ENCODE measurements around the gene NDUFAF5.

The NDUFAF5 gene

DNA sequence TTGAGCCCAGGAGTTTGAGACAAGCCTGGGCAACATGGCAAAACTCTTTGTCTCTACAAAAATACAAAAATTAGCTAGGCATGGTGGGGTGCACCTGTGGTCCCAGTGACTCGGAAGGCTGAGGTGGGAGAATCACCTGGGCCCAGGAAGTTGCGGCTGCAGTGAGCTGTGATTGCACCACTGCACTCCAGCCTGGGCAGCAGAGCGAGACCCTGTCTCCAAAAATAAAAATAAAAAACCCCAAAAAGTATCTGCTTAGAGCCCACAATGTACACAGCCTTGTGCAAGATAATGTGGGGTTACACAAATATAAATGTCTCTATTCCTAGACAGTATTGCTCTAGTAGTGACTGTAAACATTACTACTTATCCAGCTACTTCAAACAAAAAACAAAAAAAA lies 6.0 kb upstream of the NDUFAF5 start:
- DNase-seq: no peak

DNA sequence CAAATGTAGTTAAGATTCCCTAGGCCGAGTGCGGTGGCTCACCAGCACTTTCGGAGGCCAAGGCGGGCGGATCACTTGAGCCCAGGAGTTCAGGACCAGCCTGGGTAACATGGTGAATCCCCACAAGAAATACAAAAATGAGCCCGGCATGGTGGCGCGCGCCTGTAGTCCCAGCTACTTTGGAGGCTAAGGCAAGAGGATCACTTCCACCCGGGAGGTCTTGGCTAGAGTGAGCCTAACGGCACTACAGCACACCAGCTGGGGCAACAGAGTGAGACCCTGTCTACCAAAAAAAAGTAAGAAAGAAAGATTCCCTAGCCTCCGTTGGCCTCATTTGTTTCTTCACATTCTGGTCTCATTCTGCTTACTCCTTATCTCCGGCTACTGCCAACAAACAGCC lies 1.3 kb upstream of the NDUFAF5 start:
- DNase-seq: no peak

- no peak for DNase-seq
Measured at GRCh38 chr20:13784271-13784892, 446 bp upstream of the NDUFAF5 start.

GRCh38 chr20:13786143-13786828 lies 1.5 kb downstream of the NDUFAF5 start:
- DNase-seq: no peak

DNA sequence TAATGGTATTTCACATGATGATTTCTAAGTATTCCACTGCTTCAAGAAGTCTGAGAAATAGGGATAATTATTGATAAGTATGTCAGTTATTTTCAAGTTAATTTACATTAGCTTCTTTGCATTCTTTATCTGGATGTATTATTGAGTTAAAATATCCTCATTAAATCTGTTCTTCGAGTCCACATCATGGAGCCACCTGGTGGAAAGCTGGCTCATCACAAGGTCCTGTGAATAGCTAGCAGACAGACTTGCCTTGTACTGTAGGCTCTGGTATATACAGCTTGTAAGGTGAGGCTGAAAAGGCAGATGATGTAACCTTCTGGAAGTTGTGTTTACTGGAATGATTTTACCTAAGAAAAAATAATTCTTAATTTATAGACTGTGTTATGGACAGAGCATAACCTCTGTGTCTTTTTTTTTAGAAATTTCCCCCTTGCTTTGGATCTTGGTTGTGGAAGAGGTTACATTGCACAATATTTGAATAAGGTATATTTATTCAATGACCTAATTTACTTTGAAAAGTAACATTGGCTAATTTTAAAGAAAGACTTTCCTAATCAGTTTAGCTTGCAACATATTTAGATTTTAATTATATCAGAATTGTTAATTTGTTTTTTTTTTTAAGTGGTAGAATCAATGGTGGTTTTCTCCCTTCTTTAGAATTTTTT lies 3.5 kb downstream of the NDUFAF5 start:
- no peak for DNase-seq

DNA sequence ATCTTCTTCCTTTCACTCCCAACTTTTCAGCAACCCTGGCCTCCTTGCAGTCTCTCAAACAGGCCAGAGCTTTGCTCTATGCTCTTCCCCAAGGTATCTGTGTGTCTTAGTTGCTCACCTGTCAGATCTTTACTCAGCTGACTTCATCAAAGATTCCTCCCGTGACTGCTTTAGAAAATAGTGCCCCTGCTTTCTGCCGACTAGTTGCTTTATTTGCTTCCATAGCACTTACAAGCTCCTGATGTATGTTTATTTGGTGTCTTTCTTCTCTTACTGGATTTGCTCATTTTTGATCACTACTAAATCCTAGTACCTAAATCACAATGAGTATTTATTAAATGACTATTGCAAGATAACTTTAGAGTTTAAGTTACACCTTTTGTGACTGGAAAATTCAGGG lies 5.9 kb downstream of the NDUFAF5 start:
- no peak for DNase-seq

DNA sequence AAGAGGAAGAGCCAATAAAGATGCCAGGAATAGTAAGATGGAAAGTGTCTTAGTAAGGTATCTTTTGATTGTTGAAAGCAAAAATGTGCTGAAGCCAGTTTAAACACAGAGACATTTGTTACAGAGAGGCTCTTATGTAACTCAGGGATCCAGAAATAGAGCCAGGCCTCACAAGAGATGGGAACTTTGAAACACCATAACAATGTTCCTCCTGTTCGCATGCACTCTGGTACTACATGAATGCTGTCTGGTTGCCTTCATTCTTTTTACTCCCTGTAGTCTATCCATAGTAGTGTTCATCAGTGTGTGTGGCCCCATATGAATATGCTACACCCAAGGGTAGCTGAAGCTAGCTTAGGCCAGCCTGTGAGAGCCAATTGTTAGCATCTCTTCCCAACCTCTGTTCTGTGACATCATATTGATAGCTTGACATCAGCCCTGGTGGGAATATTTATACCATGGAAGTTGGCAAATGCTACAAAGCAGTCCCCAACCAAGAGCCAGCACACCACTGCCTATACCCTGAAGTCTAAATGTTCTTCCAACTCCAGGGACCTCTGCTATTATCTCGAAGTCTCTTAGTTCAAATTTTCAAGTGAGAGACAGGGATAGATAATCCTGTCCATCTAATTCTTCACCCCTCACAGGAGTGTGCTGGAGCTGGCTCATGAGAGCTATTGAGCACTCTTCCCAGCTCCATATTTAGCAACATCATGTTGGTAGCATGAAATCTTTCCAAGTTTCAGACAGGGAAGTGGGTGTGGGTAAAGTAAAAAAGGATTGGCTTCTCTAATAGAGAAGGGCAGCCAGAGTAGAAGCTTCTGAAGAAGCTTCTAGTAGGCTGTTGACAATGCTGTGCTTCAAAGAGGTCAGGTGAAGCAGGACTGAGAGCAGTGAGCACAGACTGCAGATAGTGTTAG lies 7.0 kb downstream of the NDUFAF5 start:
- DNase-seq: no peak

DNA sequence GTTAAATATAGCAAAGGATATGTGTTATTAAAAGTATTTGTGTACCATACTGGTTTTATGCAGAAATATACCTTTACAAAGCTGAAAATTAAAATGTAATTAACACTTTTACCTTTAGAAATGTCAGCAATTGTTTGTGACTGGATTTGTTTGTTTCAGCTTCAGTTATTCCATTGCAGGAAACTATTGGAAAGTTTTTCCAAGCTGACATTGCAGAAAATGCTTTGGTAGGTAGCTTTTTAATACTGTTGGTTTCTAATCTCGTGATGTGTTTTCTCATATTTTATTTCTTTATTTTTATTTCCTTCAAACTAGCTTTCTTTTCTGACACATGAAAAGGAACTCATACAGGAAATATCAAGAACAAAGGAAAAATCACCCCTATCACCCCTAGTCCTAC lies 8.2 kb downstream of the NDUFAF5 start:
- no peak for DNase-seq

DNA sequence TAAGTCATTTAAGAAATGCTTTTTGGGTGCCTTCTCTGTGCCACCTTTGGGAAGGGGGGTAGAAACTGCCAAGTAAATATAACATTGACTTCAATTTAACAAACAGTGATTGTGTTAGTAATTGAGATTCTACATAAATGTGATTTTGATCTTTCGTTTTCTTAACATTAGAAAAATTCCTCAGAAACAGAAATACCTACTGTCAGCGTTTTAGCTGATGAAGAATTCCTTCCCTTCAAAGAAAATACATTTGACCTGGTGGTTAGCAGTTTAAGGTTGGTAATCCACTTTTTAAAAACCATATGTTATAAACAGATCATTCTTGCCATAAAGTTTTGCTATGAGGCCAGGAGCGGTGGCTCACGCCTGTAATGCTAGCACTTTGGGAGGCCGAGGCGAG lies 9.8 kb downstream of the NDUFAF5 start:
- DNase-seq: no peak

- DNase-seq: no peak
Measured at GRCh38 chr20:13799040-13799439, 14.2 kb downstream of the NDUFAF5 start.

DNA sequence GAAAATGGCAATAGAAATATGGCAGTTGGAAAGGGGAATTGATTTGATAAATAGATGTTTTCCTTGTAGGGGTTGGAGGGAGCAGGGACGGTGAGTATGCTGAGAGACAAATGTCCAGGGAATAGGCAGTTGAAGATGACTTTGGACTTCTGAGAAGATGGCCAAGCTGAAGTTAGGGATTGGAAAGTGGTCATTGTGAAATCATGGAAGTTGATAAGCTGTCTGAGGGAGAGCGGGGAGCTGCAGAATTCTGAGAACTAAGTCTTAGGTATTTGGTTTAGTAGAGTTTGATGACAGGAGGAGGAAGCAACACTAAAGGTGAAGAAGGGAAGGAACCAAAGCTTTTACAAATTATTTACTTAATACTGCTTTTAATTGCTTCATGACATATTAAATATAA lies 15.1 kb downstream of the NDUFAF5 start:
- no peak for DNase-seq

DNA sequence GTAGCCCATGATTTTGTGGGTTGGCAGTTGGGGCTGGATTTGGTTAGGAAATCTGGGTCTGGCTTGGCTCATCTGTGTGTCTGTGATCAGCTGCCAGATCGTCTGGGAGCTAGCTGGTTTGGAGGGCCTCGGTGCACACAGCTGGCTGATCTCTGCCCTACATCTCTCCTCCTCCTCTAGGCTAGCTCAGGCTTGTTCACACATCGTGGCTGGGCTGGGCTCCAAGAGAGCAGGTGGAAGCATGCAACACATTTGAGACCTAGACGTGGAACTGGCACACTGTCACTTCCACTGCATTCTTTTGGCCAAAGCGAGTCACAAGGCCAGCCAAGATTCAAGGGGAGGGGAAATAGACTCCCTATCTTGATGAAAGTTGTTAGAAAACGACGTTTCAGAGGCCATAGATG lies 15.9 kb downstream of the NDUFAF5 start:
- no peak for DNase-seq

DNA sequence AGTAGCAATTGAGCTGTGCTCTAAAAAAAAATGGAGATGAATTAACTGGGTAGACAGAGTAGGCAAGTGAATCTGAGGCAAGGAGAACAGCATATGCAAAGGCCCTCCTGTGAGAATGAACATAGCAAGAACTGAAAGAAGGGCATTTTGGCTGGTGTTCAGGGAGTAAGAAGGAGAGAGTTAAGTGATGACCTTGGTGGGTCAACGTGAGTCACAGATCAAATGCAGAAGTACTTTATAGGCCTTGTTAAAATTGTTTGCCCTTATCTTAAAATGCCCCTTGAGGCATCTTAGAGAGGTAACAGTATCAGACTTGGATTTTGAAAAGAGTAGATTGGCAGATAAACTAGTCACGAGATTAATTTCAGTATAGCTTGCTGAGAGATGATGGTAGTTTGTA lies 24.5 kb downstream of the NDUFAF5 start:
- no peak for DNase-seq

DNA sequence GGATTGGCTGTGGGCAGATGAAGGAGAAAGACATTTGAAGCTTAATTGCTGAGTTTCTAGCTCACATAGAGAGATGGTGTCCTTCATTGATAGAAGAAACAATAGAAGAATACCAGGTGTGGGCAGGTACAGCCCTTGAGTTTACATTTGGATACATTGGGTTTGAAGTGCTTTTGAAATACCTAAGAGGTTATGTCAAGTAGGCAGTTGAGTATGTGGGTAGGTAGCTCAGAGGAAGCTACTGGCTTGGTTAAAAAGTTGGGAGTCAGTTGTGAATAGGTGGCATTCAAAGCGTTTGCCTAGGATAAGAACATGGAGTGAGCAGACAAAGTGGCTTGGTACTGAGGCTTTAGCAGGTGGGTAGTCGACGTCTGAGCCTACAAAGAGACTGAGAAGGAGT lies 25.0 kb downstream of the NDUFAF5 start:
- DNase-seq: no peak

- DNase-seq: no peak
Measured at GRCh38 chr20:13810446-13810845, 25.6 kb downstream of the NDUFAF5 start.

DNA sequence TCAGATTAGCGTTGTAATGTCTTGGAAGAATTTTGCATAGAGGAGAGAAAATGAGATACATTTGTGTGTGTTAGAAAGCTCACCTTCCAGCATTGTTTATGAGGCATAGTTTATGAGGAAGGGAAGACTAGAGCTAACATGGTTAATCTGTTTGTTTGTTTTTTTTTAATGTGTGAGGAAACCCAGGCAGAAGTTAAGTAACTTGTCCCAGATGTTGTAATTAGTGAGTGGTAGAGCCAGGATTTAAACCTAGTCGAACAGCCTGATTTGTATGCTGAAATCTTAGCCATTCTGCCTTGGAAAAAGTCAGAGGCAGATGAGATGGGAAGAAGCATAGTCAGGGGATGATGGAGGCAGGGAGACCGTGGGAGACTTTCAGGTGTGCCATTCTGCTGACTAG lies 29.1 kb downstream of the NDUFAF5 start:
- no peak for DNase-seq

DNA sequence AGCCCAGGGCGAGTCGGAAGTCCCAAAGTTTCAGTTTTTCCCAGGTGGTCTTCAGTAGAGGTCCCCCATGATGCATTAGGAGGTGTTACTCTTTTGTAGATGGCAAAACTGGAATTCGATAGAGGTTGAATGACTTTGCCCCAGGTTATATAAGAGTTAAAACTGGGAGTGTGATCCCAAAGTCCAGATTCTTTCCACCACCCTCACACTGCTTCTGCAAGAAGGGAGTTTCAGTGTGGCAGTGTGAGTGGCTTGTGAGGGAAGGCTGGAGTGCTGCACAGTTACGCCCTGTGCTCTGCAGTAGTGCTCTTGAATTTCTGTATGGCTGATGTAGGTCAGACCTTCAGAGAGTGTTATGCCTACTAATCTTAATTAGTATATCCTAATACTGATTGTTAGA lies 29.8 kb downstream of the NDUFAF5 start:
- no peak for DNase-seq

GRCh38 chr20:13816757-13817156 lies 31.9 kb downstream of the NDUFAF5 start:
- DNase-seq: no peak

DNA sequence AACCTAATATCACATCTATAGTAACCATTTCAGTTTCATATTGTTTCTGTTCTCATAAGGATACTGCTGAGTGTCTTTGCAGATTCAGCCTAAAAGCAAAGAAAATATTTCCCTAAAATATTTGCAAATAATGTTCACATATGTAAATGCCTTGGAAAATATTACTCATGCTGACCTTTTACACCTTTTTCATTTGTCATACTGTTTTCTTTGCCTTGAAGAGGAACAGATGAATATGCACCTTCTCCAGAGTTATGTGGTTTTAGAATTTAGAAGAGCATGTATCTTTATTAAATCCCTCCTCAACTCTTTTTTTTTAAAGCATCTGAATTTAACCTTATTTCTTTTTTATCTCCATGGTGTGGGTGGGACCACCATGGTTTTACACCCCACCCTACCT lies 32.5 kb downstream of the NDUFAF5 start:
- no peak for DNase-seq

DNA sequence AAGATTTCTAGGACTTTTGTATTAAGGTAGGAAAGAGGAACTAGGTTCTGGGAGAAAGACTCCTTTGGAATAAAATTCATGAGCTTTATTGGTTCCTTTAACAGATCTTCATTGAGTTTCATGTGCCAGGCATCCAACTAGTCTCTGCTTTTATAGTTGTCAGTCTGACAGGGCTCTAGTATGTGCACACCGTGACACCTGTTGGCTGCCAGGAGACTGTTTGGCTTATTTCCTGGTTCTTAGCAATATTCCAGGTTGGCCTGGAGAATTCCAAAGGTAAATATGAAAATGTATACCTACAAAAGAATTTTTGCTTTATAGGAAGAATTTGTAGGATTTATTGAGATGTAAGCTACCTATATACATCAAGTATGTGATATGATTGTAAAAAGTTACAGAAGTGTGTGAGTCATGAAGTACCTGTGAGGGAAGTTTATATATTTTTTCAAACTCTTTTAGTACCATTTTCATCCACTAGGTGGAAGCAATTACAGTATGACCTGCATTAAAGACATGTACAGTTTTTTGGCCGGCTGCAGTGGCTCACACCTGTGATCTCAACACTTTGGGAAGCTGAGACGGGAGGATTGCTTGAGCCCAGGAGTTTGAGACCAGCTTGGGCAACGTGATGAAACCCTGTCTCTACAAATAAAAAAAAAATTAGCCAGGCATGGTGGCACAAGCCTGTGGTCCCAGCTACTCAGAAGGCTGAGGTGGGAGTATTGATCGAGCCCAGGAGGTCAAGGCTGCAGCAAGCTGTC lies 35.2 kb downstream of the NDUFAF5 start:
- DNase-seq: peak; percentile 58

GRCh38 chr20:13821876-13822275 lies 37.0 kb downstream of the NDUFAF5 start:
- no peak for DNase-seq

DNA sequence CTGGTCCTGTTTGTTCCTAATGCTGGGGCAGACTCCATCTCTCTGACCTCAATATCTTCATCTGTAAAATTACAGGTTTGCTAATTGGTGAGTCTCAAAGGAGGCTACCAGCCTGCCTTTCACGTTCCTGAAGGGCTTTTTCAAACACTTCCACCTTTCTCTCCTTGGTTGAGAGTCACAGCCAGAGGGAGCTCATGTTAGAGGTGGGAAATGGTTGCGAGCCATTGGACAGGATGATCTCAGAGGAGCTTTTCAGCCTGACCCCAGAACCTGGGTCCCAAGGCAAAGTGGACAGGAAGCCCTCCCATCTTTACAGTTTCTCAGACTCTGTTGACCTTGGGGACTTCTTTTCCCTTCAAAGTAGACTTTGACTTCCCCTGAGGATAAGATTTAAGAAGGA lies 37.6 kb downstream of the NDUFAF5 start:
- DNase-seq: no peak

DNA sequence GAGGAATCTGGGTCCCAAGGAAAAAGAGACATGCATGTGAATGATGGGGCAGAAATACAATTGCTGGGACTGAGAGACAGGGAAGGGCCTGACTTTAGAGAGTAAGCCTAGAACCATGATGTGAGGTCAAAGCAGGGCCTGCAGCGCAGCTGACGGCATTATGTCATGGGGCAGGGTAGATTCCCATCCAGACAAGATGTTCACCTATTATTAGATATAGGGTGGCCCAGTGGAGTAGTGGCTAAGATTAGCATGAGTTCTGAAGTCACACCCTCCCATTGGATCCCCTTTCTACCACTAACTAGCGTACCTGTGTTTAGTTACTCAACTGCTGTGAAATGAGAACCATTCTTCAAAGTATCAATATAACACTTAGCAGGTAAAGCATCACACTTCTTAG lies 39.6 kb downstream of the NDUFAF5 start:
- DNase-seq: no peak
